HCT116 (cell line): Measurements from ENCODE around the gene ILDR2. TPM values are rescaled to one million over a fixed set of nuclear protein-coding genes. Genes with fewer than 3 reads are reported as not detected.

ENCODE experiments used
- ATAC-seq: fragments of 200-7000 bp; cut with Tn5 transposase; 2 replicates; pipeline ENCODE4 v1.9.1; 2020; ENCODE audit warnings: mild to moderate bottlenecking, moderate library complexity
- BruUV-seq: library from RNA; stranded (reverse); fragments of 400-500 nt; replicated peaks from 2 replicates; lab custom pipeline; 2021; lab: Mats Ljungman, UMichigan
- CTCF ChIA-PET: fragments of 300-600 bp; sonication (Branson Sonifier 250); formaldehyde crosslinking; loops from one replicate; lab custom pipeline; 2021; ENCODE audit warnings: antibody characterized with exemption; lab: Charles Lee
- POLR2A ChIA-PET: fragments of 300-600, 350-600 bp; sonication (Branson Sonifier 250); formaldehyde crosslinking; loops from one replicate; lab custom pipeline; 2021; ENCODE audit warnings: antibody characterized with exemption; lab: Charles Lee
- RAD21 ChIA-PET, 2 experiments: fragments of 300-600 bp; sonication (Branson Sonifier 250); formaldehyde crosslinking; loops; one replicate each; lab custom pipeline; 2023; ENCODE audit warnings: low total read pairs in 2 of 2; ENCODE audit not compliant: uncharacterized antibody in 2 of 2, unreplicated experiment in 2 of 2, low non-redundant PET in 1 of 2; lab: Charles Lee
- DNase-seq: peaks from one replicate; pipeline ENCODE4 v3.0.0-alpha.2; 2010; ENCODE audit warnings: low read depth, low spot score
- H2AFZ ChIP-seq: fragments of 200-600 bp; shearing (Covaris generic), sonication (generic); 2 replicates; pipeline ENCODE4 v1.6.1; 2017; ENCODE audit warnings: low read depth, mixed run types, mixed read lengths, antibody characterized with exemption, low read length; ENCODE audit not compliant: poor library complexity, severe bottlenecking
- H3K27ac ChIP-seq: 2 replicates; pipeline ENCODE4 v1.5.1; 2012; ENCODE audit warnings: low read depth, low read length
- H3K27me3 ChIP-seq: fragments of 200-600 bp; sonication (generic); 2 replicates; pipeline ENCODE4 v1.6.1; 2016; ENCODE audit warnings: mixed run types, low read length, mixed read lengths; ENCODE audit not compliant: insufficient read depth
- H3K36me3 ChIP-seq, 2 experiments: fragments of 200-500 bp in 1 of 2; fragments of 200-600 bp in 1 of 2; sonication (Bioruptor generic) in 1 of 2; sonication (generic) in 1 of 2; 2 replicates each; pipeline versions ENCODE4 v1.5.1 to v1.6.1; 2014 to 2016; ENCODE audit warnings: low read length in 2 of 2, inconsistent platforms in 1 of 2, mixed read lengths in 1 of 2, mixed run types in 1 of 2; ENCODE audit not compliant: insufficient read depth in 2 of 2, control insufficient read depth in 1 of 2
- H3K4me1 ChIP-seq, 2 experiments: fragments of 200-600 bp in 1 of 2; sonication (generic) in 1 of 2; 2 replicates each; pipeline versions ENCODE4 v1.5.1 to v1.6.1; 2012 to 2017; ENCODE audit warnings: low read length in 2 of 2, inconsistent platforms in 1 of 2, mild to moderate bottlenecking in 1 of 2, mixed read lengths in 1 of 2, mixed run types in 1 of 2, moderate library complexity in 1 of 2; ENCODE audit not compliant: insufficient read depth in 2 of 2, control insufficient read depth in 1 of 2
- H3K4me2 ChIP-seq: fragments of 200-600 bp; sonication (generic); 2 replicates; pipeline ENCODE4 v1.6.1; 2017; ENCODE audit warnings: mixed run types, low read length, mixed read lengths
- H3K4me3 ChIP-seq, 2 experiments: fragments of 200-600 bp in 1 of 2; sonication (generic) in 1 of 2; replicated peaks in 1 of 2; 2 replicates each; pipeline ENCODE4 v1.5.1; 2011 to 2016; ENCODE audit warnings: low read length in 2 of 2, control low read depth in 1 of 2, low read depth in 1 of 2, mild to moderate bottlenecking in 1 of 2, mixed read lengths in 1 of 2, mixed run types in 1 of 2
- H3K79me2 ChIP-seq: fragments of 200-600 bp; sonication (generic); 2 replicates; pipeline ENCODE4 v1.6.1; 2017; ENCODE audit warnings: mild to moderate bottlenecking, mixed run types, low read length, moderate library complexity, mixed read lengths; ENCODE audit not compliant: insufficient read depth
- H3K9ac ChIP-seq: fragments of 200-600 bp; sonication (generic); 2 replicates; pipeline ENCODE4 v1.6.1; 2016; ENCODE audit warnings: low read length, mixed read lengths
- H3K9me2 ChIP-seq: fragments of 200-600 bp; sonication (generic), shearing (Covaris generic); 2 replicates; pipeline ENCODE4 v1.6.1; 2017; ENCODE audit warnings: mixed run types, mild to moderate bottlenecking, moderate library complexity; ENCODE audit not compliant: insufficient read depth
- H3K9me3 ChIP-seq, 2 experiments: fragments of 200-500 bp in 1 of 2; fragments of 200-600 bp in 1 of 2; sonication (Bioruptor generic) in 1 of 2; sonication (generic) in 1 of 2; 2 replicates each; pipeline ENCODE4 v1.6.1; 2014 to 2017; ENCODE audit warnings: low read length in 2 of 2, mixed read lengths in 2 of 2, inconsistent platforms in 1 of 2, low read depth in 1 of 2, mild to moderate bottlenecking in 1 of 2, mixed run types in 1 of 2, moderate library complexity in 1 of 2; ENCODE audit not compliant: control insufficient read depth in 1 of 2, insufficient read depth in 1 of 2
- H4K20me1 ChIP-seq: fragments of 200-600 bp; sonication (generic), shearing (Covaris generic); 2 replicates; pipeline ENCODE4 v1.6.1; 2017; ENCODE audit warnings: mixed run types, mild to moderate bottlenecking, moderate library complexity; ENCODE audit not compliant: insufficient read depth
- ELF1 ChIP-seq: IDR thresholded peaks from 2 replicates; pipeline ENCODE4 v1.6.1; 2012; ENCODE audit warnings: low read depth, borderline replicate concordance
- EZH2 ChIP-seq: fragments of 200-600 bp; sonication (generic); IDR thresholded peaks from 2 replicates; pipeline ENCODE4 v1.6.1; 2017; ENCODE audit warnings: antibody characterized with exemption, mixed run types
- FOSL1 ChIP-seq: IDR thresholded peaks from 2 replicates; pipeline ENCODE4 v1.6.1; 2012; ENCODE audit warnings: low read depth
- JUND ChIP-seq: IDR thresholded peaks from 2 replicates; pipeline ENCODE4 v1.6.1; 2012
- RAD21 ChIP-seq: IDR thresholded peaks from 2 replicates; pipeline ENCODE4 v1.6.1; 2012; ENCODE audit warnings: low read depth, mild to moderate bottlenecking
- REST ChIP-seq: IDR thresholded peaks from 2 replicates; pipeline ENCODE4 v1.6.1; 2012; ENCODE audit warnings: low read depth
- SIN3A ChIP-seq: IDR thresholded peaks from 2 replicates; pipeline ENCODE4 v1.6.1; 2012; ENCODE audit warnings: low read depth
- SP1 ChIP-seq: IDR thresholded peaks from 2 replicates; pipeline ENCODE4 v1.6.1; 2012; ENCODE audit warnings: low read depth
- TCF7L2 ChIP-seq: IDR thresholded peaks from 2 replicates; pipeline ENCODE4 v1.7.0; 2011; ENCODE audit warnings: borderline replicate concordance, inconsistent platforms; ENCODE audit not compliant: insufficient read depth, insufficient read length; ENCODE audit errors: extremely low read depth
- ZBTB33 ChIP-seq: IDR thresholded peaks from 2 replicates; pipeline ENCODE4 v1.6.1; 2011; ENCODE audit warnings: mild to moderate bottlenecking, low read length, moderate library complexity; ENCODE audit not compliant: insufficient replicate concordance; ENCODE audit errors: extremely low read depth
- intact Hi-C: fragments of 100-400 bp; cut with micrococcal nuclease; formaldehyde crosslinking; loops from 2 replicates; pipeline ENCODE4 v1.10.0; 2022
- total RNA-seq: library from RNA; stranded (reverse); gene quantifications from one replicate; pipeline ENCODE4 v1.2.1, GENCODE V29; 2021; ENCODE audit not compliant: unreplicated experiment

ILDR2 gene
- total RNA-seq, 1 experiment from 2014 or later, result 2.4 TPM

- Histone ChIP-seq H3K4me1 (peaks cover 0 to 9% of the 10 kb centered on the region in 2 experiments; a peak in 2 of 4 replicates), H3K27me3 (no peaks in the 10 kb centered on the region; the same call in 1 of the 2 replicates), H3K27ac (no peak overlapping the region), H2AFZ (no peak overlapping the region), H3K36me3 (no peaks in the 10 kb centered on the region), H3K9ac (no peak overlapping the region), H3K79me2 (no peaks in the 10 kb centered on the region), H4K20me1 (no peaks in the 10 kb centered on the region), H3K4me3 (no peak overlapping the region), H3K9me3 (no peaks in the 10 kb centered on the region), H3K9me2 (no peaks in the 10 kb centered on the region)
- ATAC-seq, result no peak
- no peak for DNase-seq
- intact Hi-C loops, result no loop called here
- ChIA-PET RAD21 (no interaction called here), CTCF (interaction anchor here (1.2 kb wide), 1 partner anchor 23 kb away, joined by 4 read pairs; no protein-coding TSS in a partner anchor), POLR2A (no interaction called here)
- no TSS peak for BruUV-seq
- TF ChIP-seq JUND (0 out of 2 replicates have a peak, but pooled peaks have one; percentile 17), ELF1 (no peak), FOSL1 (0 out of 2 replicates have a peak, but pooled peaks have one; percentile 17)
- TF ChIP-seq, all 23 proteins: peak for 2
- peak overlapping the region; percentile 20; the same call in 1 of the 2 replicates for H3K4me2 ChIP-seq
Measured at GRCh38 chr1:166933633-166934032, 41.7 kb downstream of the ILDR2 start.

- Histone ChIP-seq H3K9me3 (no peaks in the 10 kb centered on the region), H3K36me3 (no peaks in the 10 kb centered on the region), H3K4me3 (no peak overlapping the region), H3K27ac (no peak overlapping the region), H3K9ac (no peak overlapping the region), H4K20me1 (no peaks in the 10 kb centered on the region), H3K4me2 (no peak overlapping the region; the same call in 1 of the 2 replicates), H3K79me2 (no peaks in the 10 kb centered on the region), H3K9me2 (no peaks in the 10 kb centered on the region), H2AFZ (no peak overlapping the region), H3K4me1 (peaks cover 0 to 9% of the 10 kb centered on the region in 2 experiments; a peak in 2 of 4 replicates), H3K27me3 (no peaks in the 10 kb centered on the region; the same call in 1 of the 2 replicates)
- POLR2A ChIA-PET, result no interaction called here
- BruUV-seq, result no TSS peak
- no peak for DNase-seq
- ATAC-seq, result no peak
- CTCF ChIA-PET, result interaction anchor here (1.2 kb wide), 1 partner anchor 23 kb away, joined by 4 read pairs; no protein-coding TSS in a partner anchor
- RAD21 ChIA-PET, result no interaction called here
- no peak for TF ChIP-seq RAD21
- TF ChIP-seq SIN3A, result no peak
- no peak for TF ChIP-seq REST
- TF ChIP-seq ZBTB33, result no peak
- TF ChIP-seq TCF7L2, result no peak
- no peak for TF ChIP-seq EZH2
- TF ChIP-seq SP1, result no peak
- intact Hi-C loops, result no loop called here
Measured at GRCh38 chr1:166933140-166933539, 42.2 kb downstream of the ILDR2 start.
